AG04449 (cell line): ENCODE data around the gene ANAPC1.
"Not testable (repeated sequence)": the region's sequence is repeated elsewhere in the genome, so short reads cannot be mapped to it uniquely, and the experiment has no call there.

Source experiments
- CTCF ChIA-PET: fragments of 350-600 bp; formaldehyde crosslinking; extraction: SDS; loops from one replicate; lab custom pipeline; 2021; ENCODE audit warnings: antibody characterized with exemption; lab: Yijun Ruan, JAX
- POLR2A ChIA-PET: fragments of 400-600, 350-600 bp; formaldehyde crosslinking; extraction: SDS; loops from one replicate; lab custom pipeline; 2020; ENCODE audit warnings: antibody characterized with exemption, inconsistent platforms; lab: Yijun Ruan, JAX
- DNase-seq: peaks from one replicate; pipeline ENCODE4 v3.0.0-alpha.2; 2010; ENCODE audit warnings: low read depth, low spot score
- H3K4me3 ChIP-seq: 2 replicates; pipeline ENCODE4 v1.5.1; 2011; ENCODE audit warnings: low read depth, mild to moderate bottlenecking, control low read depth, low read length
- TF ChIP-seq, protein P1 (sequence below): IDR thresholded peaks from one replicate; pipeline ENCODE4 v1.5.1; 2011; ENCODE audit warnings: mild to moderate bottlenecking, moderate library complexity, low read length, control low read depth, inconsistent platforms; ENCODE audit not compliant: insufficient read depth; ENCODE audit errors: missing control alignments

ANAPC1 gene

DNA sequence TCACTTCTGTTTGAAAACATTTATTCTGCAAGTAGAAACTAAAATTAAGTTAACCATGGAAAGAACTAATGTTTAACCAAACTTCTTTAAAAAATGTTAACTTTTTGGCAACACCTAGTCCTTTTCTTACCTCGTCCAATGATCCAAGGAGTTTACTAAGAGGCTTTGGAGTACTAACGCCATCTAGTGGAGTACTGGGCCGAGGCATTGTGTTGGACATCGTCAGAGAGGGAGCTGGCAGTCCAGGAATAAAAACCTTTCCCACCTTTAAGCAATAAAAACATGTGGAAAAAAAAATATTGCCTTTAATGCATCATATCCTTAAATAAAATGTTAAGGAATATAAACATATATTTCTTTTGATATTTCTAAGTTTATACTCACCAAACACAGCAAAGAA is 33.3 kb downstream of the ANAPC1 start:
- H3K4me3 ChIP-seq, CTCF ChIA-PET, DNase-seq, POLR2A ChIA-PET: not testable (repeated sequence)
- TF ChIP-seq, protein P1, sequence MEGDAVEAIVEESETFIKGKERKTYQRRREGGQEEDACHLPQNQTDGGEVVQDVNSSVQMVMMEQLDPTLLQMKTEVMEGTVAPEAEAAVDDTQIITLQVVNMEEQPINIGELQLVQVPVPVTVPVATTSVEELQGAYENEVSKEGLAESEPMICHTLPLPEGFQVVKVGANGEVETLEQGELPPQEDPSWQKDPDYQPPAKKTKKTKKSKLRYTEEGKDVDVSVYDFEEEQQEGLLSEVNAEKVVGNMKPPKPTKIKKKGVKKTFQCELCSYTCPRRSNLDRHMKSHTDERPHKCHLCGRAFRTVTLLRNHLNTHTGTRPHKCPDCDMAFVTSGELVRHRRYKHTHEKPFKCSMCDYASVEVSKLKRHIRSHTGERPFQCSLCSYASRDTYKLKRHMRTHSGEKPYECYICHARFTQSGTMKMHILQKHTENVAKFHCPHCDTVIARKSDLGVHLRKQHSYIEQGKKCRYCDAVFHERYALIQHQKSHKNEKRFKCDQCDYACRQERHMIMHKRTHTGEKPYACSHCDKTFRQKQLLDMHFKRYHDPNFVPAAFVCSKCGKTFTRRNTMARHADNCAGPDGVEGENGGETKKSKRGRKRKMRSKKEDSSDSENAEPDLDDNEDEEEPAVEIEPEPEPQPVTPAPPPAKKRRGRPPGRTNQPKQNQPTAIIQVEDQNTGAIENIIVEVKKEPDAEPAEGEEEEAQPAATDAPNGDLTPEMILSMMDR: peak; percentile 20

DNA sequence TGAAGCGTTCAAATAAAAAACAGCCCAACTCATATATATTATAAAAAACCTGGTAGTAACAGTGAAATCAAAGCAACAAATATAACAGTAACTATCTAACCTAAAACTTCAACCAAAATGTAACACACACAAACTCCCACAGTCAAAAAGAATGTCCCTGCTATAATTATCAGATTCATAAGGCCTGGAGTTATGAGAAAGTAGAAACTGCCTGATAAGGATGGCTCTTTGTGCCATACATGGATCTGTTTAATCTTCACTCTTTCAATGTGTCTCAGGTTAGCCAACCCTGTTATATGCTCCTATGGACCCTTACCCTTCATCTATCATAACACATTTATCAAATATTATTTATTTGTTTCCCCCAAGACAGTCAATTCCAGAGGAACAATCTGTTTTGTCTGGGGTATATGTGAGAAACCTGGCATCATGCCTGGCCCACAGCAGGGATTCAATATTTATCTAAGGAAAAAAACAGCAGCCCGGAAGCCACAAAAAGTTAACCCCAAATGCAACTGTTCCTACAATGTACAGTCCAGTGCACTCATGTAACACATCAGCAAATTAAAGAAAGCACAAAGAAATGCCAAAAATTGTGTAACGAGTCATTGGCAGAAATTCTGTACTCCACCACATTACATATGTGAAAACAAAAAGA is 44.2 kb downstream of the ANAPC1 start:
- DNase-seq: not testable (repeated sequence)

DNA sequence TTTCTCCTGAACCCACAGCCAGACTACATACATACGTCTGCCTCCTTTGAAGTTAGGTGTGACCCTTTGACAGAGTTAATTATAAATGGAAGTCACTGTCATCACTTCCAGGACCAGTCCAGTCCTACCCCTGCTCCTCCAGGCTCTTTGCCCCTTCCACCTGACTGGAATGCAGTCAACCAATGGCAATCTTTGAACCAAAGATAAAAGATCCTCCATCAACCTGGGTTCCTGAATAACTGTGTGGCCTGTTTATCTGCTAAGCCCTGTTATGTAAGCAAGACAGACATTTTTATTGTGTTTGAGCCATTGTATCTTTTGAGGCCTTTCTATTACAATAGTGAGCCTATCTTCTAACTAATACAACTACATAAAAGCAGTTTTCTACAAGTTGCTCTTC is 45.0 kb downstream of the ANAPC1 start:
- DNase-seq, POLR2A ChIA-PET, H3K4me3 ChIP-seq, CTCF ChIA-PET: not testable (repeated sequence)

More for the DNA sequence above, 44.2 kb downstream of the ANAPC1 start:
- POLR2A ChIA-PET, CTCF ChIA-PET, H3K4me3 ChIP-seq: not testable (repeated sequence)

DNA sequence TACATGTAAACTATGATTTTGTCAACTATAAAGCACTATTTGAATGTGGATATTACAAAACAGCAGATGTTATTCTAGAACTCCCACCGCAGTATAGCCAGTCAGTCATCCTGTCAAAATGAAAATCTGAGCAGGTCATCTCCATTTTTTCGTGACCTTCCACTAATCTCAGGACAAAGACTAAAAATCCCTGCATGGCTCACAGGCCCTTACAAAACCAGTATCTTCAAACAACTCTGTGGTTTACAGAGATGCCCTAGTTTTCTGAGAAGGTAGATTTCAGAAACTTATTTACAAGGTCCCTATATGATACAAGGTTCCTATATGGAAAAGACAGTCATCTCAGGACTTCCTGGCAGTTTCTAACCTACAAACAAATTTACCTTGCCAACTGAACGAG is 49.8 kb downstream of the ANAPC1 start:
- H3K4me3 ChIP-seq, POLR2A ChIA-PET, CTCF ChIA-PET, DNase-seq: not testable (repeated sequence)

DNA sequence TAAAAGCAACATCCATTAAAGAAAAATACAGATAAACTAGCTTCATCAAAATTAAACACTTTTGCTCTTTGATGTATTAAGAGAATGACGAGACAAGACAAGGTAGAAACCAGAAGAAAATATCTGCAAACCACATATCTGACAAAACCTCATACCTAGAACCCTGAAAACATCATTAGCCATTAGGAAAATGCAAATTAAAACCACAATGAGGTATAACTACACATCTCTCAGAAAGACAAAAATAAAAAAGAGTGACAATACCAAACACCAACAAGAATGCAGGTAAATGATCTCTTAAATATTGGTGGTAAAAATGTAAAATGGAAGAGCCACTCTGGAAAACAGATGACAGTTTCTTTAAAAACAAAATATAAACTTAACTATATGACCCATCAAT is 53.5 kb downstream of the ANAPC1 start:
- POLR2A ChIA-PET, H3K4me3 ChIP-seq, DNase-seq, CTCF ChIA-PET: not testable (repeated sequence)

DNA sequence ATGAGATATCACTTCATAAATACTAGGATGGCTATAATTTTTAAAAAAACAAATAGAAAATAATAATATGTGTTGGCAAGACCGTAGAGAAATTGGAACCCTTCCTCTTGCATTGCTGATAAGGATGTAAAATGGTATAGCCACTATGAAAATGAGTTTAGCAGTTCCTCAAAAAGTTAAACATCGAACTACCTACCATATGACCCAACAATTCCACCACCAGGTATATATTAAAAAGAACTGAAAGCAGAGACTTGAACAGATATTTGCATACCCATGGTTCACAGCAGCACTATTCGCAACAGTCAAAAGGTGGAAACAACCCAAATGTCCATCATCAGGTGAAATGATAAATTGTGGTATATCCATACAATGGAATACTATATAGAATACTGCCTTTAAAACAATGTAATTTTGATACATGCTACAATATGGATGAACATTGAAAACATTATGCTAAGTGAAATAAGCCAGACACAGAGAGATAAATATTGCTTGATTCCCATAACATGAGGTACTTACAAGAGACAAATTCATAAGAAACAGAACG is 55.7 kb downstream of the ANAPC1 start:
- POLR2A ChIA-PET, DNase-seq, H3K4me3 ChIP-seq, CTCF ChIA-PET: not testable (repeated sequence)

DNA sequence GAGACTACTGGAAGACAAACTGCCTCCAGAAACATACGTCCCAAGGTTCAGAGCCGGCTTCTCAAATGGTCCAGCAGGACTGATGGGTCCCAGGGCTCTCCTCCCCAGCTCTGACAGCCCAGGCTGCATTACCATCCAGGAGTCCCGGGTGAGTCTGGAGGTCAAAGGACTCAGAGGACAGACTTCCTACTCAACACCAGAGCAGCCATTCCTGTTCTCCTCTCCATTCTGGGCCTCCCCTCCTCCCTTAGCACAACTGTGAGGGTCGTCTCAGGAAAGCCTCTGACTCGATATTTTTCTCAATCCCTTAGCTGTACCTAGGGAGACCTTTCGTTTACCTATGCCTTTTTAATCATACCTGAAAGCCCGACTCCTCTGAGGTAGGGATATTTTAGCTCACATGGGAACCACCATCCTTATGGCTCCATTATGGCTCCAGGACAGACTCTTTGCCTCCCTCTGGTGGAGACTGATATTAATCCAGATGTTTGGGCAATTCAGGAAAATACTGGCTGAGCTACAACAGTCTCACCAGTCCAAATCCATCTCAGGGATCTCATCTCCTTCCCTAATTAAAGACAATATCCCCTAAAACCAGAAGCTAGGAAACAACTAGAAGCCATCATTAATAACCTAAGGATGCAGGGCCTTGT is 70.9 kb downstream of the ANAPC1 start:
- POLR2A ChIA-PET, CTCF ChIA-PET, DNase-seq, H3K4me3 ChIP-seq: not testable (repeated sequence)

DNA sequence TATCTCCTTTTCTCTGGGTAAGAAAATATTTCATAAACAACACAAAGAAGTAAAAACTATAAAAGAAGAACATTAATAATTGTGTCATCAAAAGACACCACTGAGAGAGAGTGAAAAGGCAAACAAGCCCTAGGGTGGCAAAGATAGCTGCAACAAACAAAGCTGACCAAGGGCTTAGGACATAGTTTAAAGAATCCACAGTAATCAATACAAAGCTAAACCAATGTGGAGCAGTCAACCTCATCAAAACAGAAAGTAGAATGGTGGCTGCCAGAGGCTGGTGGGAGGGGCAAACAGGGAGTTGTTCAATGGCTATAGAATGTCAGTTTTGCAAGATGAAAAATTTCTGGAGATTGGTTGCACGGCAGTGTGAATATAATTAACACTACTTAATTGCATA is 93.4 kb downstream of the ANAPC1 start:
- CTCF ChIA-PET, POLR2A ChIA-PET, DNase-seq, H3K4me3 ChIP-seq: not testable (repeated sequence)

DNA sequence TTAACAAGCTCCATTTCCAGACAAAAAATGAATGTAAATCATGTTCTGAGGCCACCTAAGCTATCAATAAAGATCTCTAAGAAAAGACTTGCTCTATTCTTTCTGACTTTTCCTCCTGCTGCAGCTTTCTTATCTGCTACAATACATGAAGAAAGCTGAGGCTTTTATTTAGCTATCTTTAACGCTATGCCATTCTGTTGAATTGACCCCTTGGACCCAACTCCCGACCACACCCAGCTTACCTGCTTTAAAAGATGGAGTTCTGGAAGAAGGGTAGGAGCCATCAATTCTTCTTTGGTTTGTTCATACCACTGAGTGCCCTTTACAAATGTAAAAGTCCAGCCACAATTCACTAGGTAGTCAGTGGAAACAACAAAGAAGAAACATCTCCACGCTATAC is 99.9 kb downstream of the ANAPC1 start:
- H3K4me3 ChIP-seq, POLR2A ChIA-PET, CTCF ChIA-PET, DNase-seq: not testable (repeated sequence)

DNA sequence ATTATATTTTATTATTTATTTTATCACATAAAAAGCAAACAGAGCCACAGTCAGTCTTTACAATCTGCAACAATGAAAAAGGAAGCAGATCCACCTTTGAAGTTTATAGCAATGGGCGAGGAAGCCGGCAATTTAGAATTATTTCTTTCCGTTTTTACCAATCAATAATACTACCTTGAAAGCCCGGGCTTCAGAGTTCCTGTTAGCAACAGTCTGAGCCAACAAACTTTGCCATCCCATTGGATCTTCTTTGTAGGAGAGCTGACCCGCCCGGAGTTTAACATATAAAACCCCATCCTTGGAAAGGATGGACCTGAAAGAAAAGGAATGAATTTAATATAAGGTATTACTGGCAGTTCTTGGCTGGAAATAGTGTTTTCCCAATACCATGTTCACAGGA is 101.8 kb downstream of the ANAPC1 start:
- H3K4me3 ChIP-seq, POLR2A ChIA-PET, CTCF ChIA-PET, DNase-seq: not testable (repeated sequence)

DNA sequence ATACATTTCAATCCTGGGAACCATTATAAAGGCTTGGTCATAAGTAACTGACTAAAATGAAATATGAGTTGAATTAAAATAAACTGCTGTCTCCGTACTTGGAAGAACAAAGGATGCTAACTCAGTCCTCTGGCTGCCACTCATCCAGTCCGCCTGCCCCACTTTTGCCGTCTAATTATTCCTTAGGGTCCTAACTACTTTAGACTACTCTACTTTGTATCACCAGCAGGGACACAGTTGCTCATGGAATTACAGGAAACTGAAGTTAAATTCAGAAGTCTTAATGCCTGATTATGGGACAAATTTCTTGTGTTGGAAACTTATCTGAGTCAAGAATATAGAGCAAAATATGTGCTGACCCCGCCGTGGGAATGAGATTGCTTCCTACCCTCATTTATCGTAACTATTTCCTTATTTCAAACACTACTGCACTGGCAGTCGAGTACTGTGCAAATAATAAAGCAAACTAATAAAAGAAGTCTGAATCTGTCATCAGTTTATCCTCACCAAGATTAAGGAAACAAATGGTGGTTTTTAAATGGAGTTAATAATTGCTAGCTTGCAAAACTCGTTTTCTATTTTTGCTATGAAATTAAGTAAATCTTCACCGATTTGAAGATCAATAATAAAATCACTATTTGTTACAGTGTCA is 102.4 kb downstream of the ANAPC1 start:
- DNase-seq, POLR2A ChIA-PET, CTCF ChIA-PET, H3K4me3 ChIP-seq: not testable (repeated sequence)

DNA sequence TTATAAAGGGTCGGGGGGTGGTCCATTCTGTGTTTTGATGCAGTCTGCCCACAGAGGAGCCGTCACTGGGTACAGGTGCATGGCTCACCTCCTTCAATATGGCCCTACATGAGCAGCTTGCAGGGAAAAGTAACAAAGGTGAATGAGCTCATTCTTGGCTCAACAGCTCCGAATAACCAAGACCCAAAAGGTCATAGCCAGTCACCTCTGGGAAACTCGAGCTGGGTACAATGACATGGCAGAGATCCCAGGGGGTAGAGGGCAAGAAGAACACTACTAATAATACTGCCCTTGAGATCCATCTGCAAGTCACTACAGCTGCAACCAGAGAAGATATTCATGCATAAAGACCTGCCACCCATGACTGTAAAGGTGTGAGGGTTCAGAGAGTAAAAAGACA is 106.8 kb downstream of the ANAPC1 start:
- DNase-seq, H3K4me3 ChIP-seq, CTCF ChIA-PET, POLR2A ChIA-PET: not testable (repeated sequence)

DNA sequence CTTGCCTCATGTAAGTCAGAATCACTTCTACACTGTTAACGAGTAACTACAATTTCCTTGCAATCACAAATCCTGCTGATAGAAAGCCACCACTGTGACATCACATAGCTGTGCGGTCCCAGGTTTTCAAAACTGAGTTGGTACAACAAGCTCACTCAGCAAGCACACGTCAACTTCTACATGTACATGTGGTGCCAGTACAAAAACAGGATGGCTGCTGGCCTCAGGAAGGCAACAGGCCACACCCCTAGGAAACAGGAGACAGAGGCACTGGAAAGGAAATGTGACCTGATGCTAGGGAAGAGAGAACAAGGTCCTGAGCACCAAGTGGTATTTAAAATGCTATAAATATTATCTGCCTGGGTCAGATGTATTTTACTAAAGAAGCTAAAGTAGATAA is 107.7 kb downstream of the ANAPC1 start:
- DNase-seq, POLR2A ChIA-PET, H3K4me3 ChIP-seq, CTCF ChIA-PET: not testable (repeated sequence)

DNA sequence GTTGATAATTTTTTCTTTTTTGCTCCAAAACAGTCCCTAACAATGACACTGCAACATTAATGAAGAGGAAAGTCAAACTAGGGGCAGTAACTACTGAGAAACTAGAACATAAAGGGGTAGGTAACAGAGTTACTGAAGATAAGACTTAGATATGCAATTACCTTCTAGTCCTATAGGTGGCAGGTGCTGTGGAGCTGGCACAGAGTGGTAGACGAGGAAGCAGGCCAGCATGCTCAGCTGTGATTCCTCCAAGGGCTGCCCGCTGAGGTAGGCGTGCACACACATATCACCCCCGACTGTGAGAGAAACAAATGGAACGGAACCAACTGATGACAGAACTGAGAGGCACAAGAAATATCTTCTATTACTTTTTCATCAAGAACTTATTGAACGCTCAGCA is 111.8 kb downstream of the ANAPC1 start:
- H3K4me3 ChIP-seq, POLR2A ChIA-PET, CTCF ChIA-PET, DNase-seq: not testable (repeated sequence)

DNA sequence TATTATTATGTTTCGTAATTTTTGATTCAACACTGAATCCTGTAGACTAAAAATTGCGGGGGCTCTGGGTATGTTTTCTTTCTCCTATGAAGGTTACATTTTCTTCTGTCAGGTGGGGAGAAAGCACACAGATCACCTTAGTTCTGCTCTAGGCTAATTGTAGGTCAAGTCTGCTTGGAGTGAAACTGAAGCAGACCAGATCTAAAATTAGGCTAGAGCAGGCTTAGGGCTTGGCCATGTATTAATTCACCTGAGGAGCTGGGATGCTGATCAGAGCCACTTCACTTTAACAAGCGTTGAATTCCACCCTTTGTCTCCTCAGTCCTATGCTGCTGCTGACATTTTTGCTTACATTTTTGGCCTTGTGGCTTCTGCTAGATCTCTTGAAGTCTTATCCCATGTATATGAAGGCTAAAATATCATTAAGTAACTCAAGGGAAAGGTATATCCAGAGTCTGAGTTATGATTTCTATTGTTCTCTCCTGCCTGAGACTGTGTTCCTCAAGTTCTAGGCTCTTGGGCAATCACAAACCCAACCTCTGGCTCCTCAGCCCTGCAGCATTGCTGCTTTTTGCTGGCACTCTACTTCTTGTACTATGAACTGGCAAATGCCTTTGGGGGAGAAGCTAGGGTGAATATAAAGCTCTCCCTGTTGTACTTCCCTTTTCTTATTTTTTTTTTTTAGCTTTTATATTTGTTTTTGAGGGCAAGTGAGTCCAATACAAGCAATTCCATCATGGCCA is 112.9 kb downstream of the ANAPC1 start:
- POLR2A ChIA-PET, H3K4me3 ChIP-seq, DNase-seq, CTCF ChIA-PET: not testable (repeated sequence)
